Measurements from ENCODE around the gene SNX30.
A peak's percentile ranks its signal among the peaks of the same experiment; 100 is the strongest.

Gene SNX30

GRCh38 chr9:112854657-112855056, 104.1 kb downstream of the SNX30 start:
- no peaks in the 10 kb centered on the region for H3K9me3 ChIP-seq (ENCODE audit: control insufficient read depth, insufficient read depth, low read depth, low read length)
- H3K4me3 ChIP-seq (ENCODE audit: low read depth, low read length), result no peak overlapping the region
- no peaks in the 10 kb centered on the region for H3K4me1 ChIP-seq (ENCODE audit: control insufficient read depth, insufficient read depth, low read length)
- H3K36me3 ChIP-seq (ENCODE audit: control insufficient read depth in 2 of 2, insufficient read depth in 1 of 2, low read length in 2 of 2), result peaks cover 0 to 38% of the 10 kb centered on the region in 2 experiments; a peak in 1 of 3 replicates
- no peak overlapping the region for H3K27ac ChIP-seq (ENCODE audit: extremely low read depth, low read depth, low read length)
- ChIA-PET POLR2A (no interaction called here), CTCF (interaction anchor here (0.6 kb wide), 2 partner anchors 150 to 298 kb away, joined by 3 to 4 read pairs; no protein-coding TSS in a partner anchor)
- TF ChIP-seq PRDM6 (tag by site-specific recombination; IDR thresholded peaks at IDR 0.05) (no peak), ZNF423 (tag by site-specific recombination; IDR thresholded peaks at IDR 0.05) (no peak), ZBTB1 (tag by site-specific recombination; IDR thresholded peaks at IDR 0.05) (no peak), ZNF580 (tag by site-specific recombination; IDR thresholded peaks at IDR 0.05) (no peak), ZNF514 (tag by site-specific recombination; IDR thresholded peaks at IDR 0.05) (no peak), ZNF138 (tag by site-specific recombination; IDR thresholded peaks at IDR 0.05; ENCODE audit: borderline replicate concordance) (no peak), ZNF140 (tag by site-specific recombination; IDR thresholded peaks at IDR 0.05) (no peak), ZNF174 (tag by site-specific recombination; IDR thresholded peaks at IDR 0.05) (no peak), ZSCAN30 (tag by site-specific recombination; IDR thresholded peaks at IDR 0.05) (no peak), ZBTB21 (tag by site-specific recombination; IDR thresholded peaks at IDR 0.05) (no peak), ZNF426 (tag by site-specific recombination; IDR thresholded peaks at IDR 0.05) (no peak), ZBTB17 (tag by site-specific recombination; IDR thresholded peaks at IDR 0.05) (no peak), ZNF37A (tag by site-specific recombination; IDR thresholded peaks at IDR 0.05) (no peak), ZNF544 (tag by site-specific recombination; IDR thresholded peaks at IDR 0.05) (no peak), ZBTB8A (tag by site-specific recombination; IDR thresholded peaks at IDR 0.05) (no peak), ZNF610 (tag by site-specific recombination; IDR thresholded peaks at IDR 0.05; ENCODE audit: borderline replicate concordance) (no peak), ZNF549 (tag by site-specific recombination; IDR thresholded peaks at IDR 0.05) (no peak)
- TF ChIP-seq, protein P1, sequence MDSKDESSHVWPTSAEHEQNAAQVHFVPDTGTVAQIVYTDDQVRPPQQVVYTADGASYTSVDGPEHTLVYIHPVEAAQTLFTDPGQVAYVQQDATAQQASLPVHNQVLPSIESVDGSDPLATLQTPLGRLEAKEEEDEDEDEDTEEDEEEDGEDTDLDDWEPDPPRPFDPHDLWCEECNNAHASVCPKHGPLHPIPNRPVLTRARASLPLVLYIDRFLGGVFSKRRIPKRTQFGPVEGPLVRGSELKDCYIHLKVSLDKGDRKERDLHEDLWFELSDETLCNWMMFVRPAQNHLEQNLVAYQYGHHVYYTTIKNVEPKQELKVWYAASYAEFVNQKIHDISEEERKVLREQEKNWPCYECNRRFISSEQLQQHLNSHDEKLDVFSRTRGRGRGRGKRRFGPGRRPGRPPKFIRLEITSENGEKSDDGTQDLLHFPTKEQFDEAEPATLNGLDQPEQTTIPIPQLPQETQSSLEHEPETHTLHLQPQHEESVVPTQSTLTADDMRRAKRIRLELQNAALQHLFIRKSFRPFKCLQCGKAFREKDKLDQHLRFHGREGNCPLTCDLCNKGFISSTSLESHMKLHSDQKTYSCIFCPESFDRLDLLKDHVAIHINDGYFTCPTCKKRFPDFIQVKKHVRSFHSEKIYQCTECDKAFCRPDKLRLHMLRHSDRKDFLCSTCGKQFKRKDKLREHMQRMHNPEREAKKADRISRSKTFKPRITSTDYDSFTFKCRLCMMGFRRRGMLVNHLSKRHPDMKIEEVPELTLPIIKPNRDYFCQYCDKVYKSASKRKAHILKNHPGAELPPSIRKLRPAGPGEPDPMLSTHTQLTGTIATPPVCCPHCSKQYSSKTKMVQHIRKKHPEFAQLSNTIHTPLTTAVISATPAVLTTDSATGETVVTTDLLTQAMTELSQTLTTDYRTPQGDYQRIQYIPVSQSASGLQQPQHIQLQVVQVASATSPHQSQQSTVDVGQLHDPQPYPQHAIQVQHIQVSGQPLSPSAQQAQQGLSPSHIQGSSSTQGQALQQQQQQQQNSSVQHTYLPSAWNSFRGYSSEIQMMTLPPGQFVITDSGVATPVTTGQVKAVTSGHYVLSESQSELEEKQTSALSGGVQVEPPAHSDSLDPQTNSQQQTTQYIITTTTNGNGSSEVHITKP (tag by site-specific recombination; IDR thresholded peaks at IDR 0.05), result no peak

- POLR2A ChIA-PET, result no interaction called here
- CTCF ChIA-PET, result interaction anchor here (1.0 to 2.9 kb wide), 2 partner anchors 11 to 48 kb away, joined by 3 to 14 read pairs; no protein-coding TSS in a partner anchor
- H3K4me3 ChIP-seq (ENCODE audit: low read depth, low read length), result no peak overlapping the region
- no peaks in the 10 kb centered on the region for H3K9me3 ChIP-seq (ENCODE audit: control insufficient read depth, insufficient read depth, low read depth, low read length)
- no peak overlapping the region for H3K27ac ChIP-seq (ENCODE audit: extremely low read depth, low read depth, low read length)
- H3K36me3 ChIP-seq (ENCODE audit: control insufficient read depth in 2 of 2, insufficient read depth in 1 of 2, low read length in 2 of 2), result peaks cover 0 to 26% of the 10 kb centered on the region in 2 experiments; a peak in 1 of 3 replicates
- no peak for TF ChIP-seq ZNF76 (tag by site-specific recombination; IDR thresholded peaks at IDR 0.05; ENCODE audit: borderline replicate concordance, low read depth)
- TF ChIP-seq EGR2 (tag by site-specific recombination; IDR thresholded peaks at IDR 0.05; ENCODE audit: low read depth), result peak; percentile 78
- peak; percentile 71 for TF ChIP-seq ZFHX2 (tag by site-specific recombination; conservative IDR thresholded peaks at IDR 0.05)
- H3K4me1 ChIP-seq (ENCODE audit: control insufficient read depth, insufficient read depth, low read length), result no peaks in the 10 kb centered on the region
Observed at GRCh38 chr9:112856200-112856599, 105.6 kb downstream of the SNX30 start.

Data from HEK293 (cell line).